Measurements from ENCODE around the gene DPRX. TPM values are rescaled to one million over a fixed set of nuclear protein-coding genes. Genes with fewer than 3 reads are reported as not detected.

Gene DPRX
- polyA plus RNA-seq, 1 donor from 2014 or later = not detected

DNA sequence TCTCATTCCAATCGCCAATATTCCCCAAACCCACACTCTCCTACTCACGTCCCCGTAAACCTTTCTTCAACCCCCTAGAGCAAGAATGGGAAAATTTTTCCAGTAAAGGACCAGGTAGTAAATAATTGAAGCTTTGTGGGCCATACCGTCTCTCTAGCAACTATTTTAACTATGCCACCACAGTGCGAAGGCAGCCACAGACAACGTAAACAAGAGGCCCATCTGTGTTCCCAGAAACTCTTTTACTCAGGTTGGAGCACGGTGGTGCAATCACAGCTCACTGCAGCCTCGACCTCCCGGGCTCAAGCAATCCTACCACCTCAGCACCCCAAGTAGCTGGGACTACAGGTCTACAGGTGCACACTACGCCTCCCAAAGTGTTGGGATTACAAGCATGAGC, 3.0 kb downstream of the DPRX start:
- Histone ChIP-seq H3K9me2 (ENCODE audit: insufficient read depth, low read length) (no peaks in the 10 kb centered on the region), H3K9ac (ENCODE audit: low read length) (no peak overlapping the region), H3F3A (ENCODE audit: insufficient read depth, low read length, poor library complexity, severe bottlenecking) (no peaks in the 10 kb centered on the region), H3K4me3 (ENCODE audit: low read length) (no peak overlapping the region), H3K4me2 (ENCODE audit: low read length) (no peak overlapping the region), H3K36me3 (ENCODE audit: insufficient read depth, low read length) (no peaks in the 10 kb centered on the region), H3K27ac (ENCODE audit: low read length) (no peak overlapping the region), H3K9me3 (ENCODE audit: low read length) (no peaks in the 10 kb centered on the region), H4K20me1 (ENCODE audit: insufficient read depth) (no peaks in the 10 kb centered on the region), H2AFZ (ENCODE audit: low read depth, low read length) (no peak overlapping the region), H3K79me2 (replicated peaks; ENCODE audit: insufficient read depth, low read length) (no peaks in the 10 kb centered on the region), H3K27me3 (ENCODE audit: insufficient read depth, low read depth, low read length) (no peaks in the 10 kb centered on the region)
- TF ChIP-seq, protein P1, sequence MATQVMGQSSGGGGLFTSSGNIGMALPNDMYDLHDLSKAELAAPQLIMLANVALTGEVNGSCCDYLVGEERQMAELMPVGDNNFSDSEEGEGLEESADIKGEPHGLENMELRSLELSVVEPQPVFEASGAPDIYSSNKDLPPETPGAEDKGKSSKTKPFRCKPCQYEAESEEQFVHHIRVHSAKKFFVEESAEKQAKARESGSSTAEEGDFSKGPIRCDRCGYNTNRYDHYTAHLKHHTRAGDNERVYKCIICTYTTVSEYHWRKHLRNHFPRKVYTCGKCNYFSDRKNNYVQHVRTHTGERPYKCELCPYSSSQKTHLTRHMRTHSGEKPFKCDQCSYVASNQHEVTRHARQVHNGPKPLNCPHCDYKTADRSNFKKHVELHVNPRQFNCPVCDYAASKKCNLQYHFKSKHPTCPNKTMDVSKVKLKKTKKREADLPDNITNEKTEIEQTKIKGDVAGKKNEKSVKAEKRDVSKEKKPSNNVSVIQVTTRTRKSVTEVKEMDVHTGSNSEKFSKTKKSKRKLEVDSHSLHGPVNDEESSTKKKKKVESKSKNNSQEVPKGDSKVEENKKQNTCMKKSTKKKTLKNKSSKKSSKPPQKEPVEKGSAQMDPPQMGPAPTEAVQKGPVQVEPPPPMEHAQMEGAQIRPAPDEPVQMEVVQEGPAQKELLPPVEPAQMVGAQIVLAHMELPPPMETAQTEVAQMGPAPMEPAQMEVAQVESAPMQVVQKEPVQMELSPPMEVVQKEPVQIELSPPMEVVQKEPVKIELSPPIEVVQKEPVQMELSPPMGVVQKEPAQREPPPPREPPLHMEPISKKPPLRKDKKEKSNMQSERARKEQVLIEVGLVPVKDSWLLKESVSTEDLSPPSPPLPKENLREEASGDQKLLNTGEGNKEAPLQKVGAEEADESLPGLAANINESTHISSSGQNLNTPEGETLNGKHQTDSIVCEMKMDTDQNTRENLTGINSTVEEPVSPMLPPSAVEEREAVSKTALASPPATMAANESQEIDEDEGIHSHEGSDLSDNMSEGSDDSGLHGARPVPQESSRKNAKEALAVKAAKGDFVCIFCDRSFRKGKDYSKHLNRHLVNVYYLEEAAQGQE (IDR thresholded peaks at IDR 0.05; ENCODE audit: borderline replicate concordance) = no peak
- TF ChIP-seq EZH2 (IDR thresholded peaks at IDR 0.05; ENCODE audit: borderline replicate concordance, insufficient read depth, low read length, poor library complexity, severe bottlenecking) (no peak), MXI1 (conservative IDR thresholded peaks at IDR 0.05; ENCODE audit: poor library complexity, severe bottlenecking) (no peak), SMC3 (conservative IDR thresholded peaks at IDR 0.05; ENCODE audit: poor library complexity) (no peak), TAF1 (IDR thresholded peaks at IDR 0.05; ENCODE audit: low read depth) (no peak), RAD21 (conservative IDR thresholded peaks at IDR 0.05) (no peak), EP300 (conservative IDR thresholded peaks at IDR 0.05; ENCODE audit: poor library complexity, severe bottlenecking) (no peak), POLR2AphosphoS5 (IDR thresholded peaks at IDR 0.05) (no peak)
- TF ChIP-seq, protein P2, sequence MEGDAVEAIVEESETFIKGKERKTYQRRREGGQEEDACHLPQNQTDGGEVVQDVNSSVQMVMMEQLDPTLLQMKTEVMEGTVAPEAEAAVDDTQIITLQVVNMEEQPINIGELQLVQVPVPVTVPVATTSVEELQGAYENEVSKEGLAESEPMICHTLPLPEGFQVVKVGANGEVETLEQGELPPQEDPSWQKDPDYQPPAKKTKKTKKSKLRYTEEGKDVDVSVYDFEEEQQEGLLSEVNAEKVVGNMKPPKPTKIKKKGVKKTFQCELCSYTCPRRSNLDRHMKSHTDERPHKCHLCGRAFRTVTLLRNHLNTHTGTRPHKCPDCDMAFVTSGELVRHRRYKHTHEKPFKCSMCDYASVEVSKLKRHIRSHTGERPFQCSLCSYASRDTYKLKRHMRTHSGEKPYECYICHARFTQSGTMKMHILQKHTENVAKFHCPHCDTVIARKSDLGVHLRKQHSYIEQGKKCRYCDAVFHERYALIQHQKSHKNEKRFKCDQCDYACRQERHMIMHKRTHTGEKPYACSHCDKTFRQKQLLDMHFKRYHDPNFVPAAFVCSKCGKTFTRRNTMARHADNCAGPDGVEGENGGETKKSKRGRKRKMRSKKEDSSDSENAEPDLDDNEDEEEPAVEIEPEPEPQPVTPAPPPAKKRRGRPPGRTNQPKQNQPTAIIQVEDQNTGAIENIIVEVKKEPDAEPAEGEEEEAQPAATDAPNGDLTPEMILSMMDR (IDR thresholded peaks at IDR 0.05; ENCODE audit: poor library complexity, severe bottlenecking) = no peak

DNA sequence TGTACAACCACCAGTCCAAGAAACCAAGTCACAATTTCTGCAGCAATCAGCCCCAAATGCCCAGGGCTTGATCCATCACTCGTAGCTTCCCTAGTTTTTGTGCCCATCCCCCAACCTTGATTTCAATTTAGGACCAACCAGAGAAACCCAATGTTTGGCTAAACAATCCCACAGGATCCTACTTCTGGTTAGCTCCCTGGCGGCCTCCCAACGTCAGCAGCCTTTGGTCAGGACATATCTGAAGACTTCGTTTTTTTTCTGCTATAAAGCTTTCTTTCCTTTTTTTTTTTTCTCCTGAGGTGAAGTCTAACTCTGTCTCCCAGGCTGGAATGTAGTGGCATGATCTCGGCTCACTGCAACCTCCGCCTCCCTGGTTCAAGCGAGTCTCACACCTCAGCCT, 7.7 kb downstream of the DPRX start:
- Histone ChIP-seq H3K9ac (ENCODE audit: low read length) (no peak overlapping the region), H3K27me3 (ENCODE audit: insufficient read depth, low read depth, low read length) (no peaks in the 10 kb centered on the region), H3F3A (ENCODE audit: insufficient read depth, low read length, poor library complexity, severe bottlenecking) (no peaks in the 10 kb centered on the region), H3K9me3 (ENCODE audit: low read length) (no peaks in the 10 kb centered on the region), H3K27ac (ENCODE audit: low read length) (no peak overlapping the region), H3K4me2 (ENCODE audit: low read length) (no peak overlapping the region), H4K20me1 (ENCODE audit: insufficient read depth) (no peaks in the 10 kb centered on the region), H3K9me2 (ENCODE audit: insufficient read depth, low read length) (no peaks in the 10 kb centered on the region), H3K36me3 (ENCODE audit: insufficient read depth, low read length) (no peaks in the 10 kb centered on the region), H3K4me3 (ENCODE audit: low read length) (no peak overlapping the region), H3K79me2 (replicated peaks; ENCODE audit: insufficient read depth, low read length) (no peaks in the 10 kb centered on the region), H2AFZ (ENCODE audit: low read depth, low read length) (no peak overlapping the region)
- no peak for TF ChIP-seq MXI1 (conservative IDR thresholded peaks at IDR 0.05; ENCODE audit: poor library complexity, severe bottlenecking)
- TF ChIP-seq, protein P2 (IDR thresholded peaks at IDR 0.05; ENCODE audit: poor library complexity, severe bottlenecking) = no peak
- no peak for TF ChIP-seq EP300 (conservative IDR thresholded peaks at IDR 0.05; ENCODE audit: poor library complexity, severe bottlenecking)
- TF ChIP-seq SMC3 (conservative IDR thresholded peaks at IDR 0.05; ENCODE audit: poor library complexity) = no peak
- TF ChIP-seq RAD21 (conservative IDR thresholded peaks at IDR 0.05) = no peak
- no peak for TF ChIP-seq POLR2AphosphoS5 (IDR thresholded peaks at IDR 0.05)
- no peak for TF ChIP-seq TAF1 (IDR thresholded peaks at IDR 0.05; ENCODE audit: low read depth)
- TF ChIP-seq EZH2 (IDR thresholded peaks at IDR 0.05; ENCODE audit: borderline replicate concordance, insufficient read depth, low read length, poor library complexity, severe bottlenecking) = no peak
- TF ChIP-seq, protein P1 (IDR thresholded peaks at IDR 0.05; ENCODE audit: borderline replicate concordance) = no peak
